GM18517 (cell line): ENCODE data around the gene DENND6B.

Experiments used
- ATAC-seq: cut with Tn5 transposase; IDR thresholded peaks from one replicate; pipeline ENCODE4 v1.9.1; 2021; ENCODE audit warnings: mild to moderate bottlenecking, moderate library complexity; ENCODE audit not compliant: unreplicated experiment

The DENND6B gene

GRCh38 chr22:50316114-50317065 is 10.4 kb downstream of the DENND6B start:
- no peak for ATAC-seq

DNA sequence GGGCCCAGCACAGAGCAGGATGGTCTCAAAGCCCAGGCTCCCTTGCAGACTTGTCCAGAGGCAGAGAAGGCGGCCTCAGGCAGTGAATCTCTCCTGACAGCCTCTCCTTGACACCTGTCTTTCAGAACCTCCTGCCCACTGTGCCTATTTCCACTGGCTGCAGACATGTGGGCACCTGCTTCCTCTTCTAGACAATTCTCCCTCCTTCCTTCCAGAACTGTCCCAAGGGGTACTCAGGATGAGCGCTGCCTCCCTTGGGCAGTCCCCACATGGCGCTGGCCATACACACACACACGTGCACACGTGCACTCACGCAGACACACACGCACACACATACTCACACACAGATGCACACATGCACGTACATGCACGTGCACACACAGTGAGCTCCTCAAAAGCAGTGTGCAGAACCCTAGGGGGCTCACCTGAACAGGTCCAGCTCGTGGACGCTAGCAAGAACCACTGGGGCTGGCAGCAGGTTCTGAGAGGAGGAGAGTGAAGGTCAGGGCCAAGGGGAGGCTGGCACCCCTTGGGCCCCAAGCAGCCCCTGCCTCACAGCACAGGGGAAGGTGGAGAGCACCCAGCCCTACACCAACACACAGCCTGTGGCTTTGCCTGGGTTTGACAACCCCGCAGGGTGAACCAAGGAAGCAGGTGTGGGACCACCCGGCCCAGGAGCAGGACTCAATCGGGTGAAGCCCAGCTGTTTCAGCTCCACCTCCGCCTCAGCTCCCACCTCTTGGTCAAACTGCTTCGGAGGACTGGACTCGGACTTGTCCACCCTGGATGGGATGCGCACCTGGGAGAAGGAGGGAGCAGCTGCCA is 11.3 kb downstream of the DENND6B start:
- no peak for ATAC-seq

DNA sequence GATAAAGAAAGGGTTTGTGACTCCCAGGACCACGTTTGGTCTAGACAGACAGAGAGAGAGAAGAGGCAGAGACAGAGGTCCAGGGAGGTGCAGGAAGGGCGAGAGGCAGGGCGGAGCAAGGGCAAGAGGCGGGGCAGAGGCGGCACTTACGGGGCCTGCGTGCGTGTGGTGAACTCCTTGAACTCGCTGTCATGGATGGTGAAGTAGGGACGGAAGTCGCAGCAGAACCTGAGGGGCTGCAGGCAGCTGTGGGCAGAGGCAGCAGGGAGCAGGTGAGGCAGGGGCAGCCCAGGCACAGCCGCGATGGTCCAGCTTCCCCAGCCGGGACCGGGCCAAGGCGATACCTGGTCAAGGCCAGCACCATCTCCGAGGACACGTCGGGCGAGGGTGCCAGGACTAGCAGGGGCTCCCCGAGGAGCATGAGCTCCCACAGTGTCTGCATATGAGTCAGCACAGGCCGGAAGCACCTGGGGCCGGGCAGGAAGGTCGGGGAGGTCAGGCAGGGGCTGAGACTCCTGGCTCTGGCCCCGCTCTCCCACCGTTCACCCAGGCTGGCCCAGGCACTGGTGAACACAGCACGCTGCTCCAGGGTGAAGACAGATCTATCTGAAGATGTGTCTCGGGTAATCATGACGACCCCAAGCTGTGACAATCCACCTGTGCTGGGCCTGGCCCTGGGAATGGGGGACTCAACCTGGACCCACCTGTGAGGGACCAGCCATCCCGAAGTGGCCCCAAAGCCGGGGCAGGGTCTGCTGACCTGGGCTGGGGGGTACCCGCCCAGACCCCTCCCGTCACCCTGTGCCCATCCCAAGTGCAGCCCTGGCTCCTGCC is 12.1 kb downstream of the DENND6B start:
- ATAC-seq, result peak; percentile 72

DNA sequence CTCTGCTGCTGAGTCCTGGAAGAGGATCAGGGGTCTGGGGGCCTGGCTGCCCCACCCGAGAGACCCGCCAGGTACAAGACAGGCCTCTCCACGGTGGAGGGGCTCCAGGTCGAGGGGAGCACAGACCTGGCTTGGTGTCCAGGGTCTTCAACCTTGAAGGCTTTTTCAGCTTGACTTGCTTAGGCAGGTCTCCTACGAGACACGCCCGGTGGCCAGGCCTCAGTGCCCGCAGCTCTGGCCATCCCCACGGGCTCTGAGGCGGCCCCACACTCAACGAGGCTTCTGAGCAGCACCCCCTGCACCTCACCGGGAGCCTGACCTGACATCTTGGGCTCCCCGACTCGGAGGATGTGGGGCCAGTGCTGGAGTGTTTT is 12.7 kb downstream of the DENND6B start:
- ATAC-seq, result no peak

GRCh38 chr22:50313600-50313999 is 13.2 kb downstream of the DENND6B start:
- ATAC-seq, result no peak

GRCh38 chr22:50313021-50313420 is 13.8 kb downstream of the DENND6B start:
- ATAC-seq, result no peak

DNA sequence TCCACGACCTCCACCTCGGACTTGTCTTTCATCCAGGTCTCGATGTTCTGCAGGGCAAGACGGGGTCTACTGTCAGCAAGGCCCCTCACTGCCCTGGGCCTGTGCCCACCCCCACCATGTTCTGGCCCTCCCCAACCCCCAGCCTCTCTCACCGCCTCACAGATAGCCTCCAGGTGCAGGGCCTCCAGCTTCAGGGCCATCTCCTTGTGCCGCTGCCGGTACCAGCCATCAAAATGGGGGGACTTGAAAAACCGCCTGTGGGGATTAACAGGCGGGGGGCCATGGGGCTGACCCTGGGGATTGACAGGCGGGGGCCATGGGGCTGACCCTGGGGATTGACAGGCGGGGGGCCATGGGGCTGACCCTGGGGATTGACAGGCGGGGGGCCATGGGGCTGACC is 14.4 kb downstream of the DENND6B start:
- ATAC-seq, result no peak

- ATAC-seq, result no peak
Measured at GRCh38 chr22:50311606-50312351, 15.0 kb downstream of the DENND6B start.

DNA sequence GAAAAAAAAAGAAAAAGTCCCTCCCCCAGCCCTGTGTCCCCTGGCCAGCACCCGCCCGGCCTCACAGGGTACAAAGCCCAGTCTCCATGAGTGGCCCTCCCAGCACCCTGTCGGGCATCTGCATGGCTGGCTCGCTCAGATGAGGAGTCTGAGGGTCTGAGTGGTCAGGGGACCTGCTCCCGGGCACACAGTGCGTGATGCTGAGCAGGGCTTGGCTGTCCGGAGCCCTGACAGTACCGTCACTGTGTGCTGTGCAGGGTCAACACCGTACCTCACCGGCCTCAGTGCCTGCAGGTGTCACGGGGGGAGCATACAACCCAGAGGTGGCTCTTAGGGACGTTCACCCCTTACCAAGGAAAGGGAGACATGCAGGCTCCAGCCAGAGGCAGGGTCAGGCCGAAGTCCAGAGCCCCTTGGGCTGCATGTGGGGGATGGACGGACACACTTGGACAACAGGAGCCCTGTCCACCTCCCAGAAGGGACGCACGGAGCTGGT is 15.8 kb downstream of the DENND6B start:
- ATAC-seq, result no peak

DNA sequence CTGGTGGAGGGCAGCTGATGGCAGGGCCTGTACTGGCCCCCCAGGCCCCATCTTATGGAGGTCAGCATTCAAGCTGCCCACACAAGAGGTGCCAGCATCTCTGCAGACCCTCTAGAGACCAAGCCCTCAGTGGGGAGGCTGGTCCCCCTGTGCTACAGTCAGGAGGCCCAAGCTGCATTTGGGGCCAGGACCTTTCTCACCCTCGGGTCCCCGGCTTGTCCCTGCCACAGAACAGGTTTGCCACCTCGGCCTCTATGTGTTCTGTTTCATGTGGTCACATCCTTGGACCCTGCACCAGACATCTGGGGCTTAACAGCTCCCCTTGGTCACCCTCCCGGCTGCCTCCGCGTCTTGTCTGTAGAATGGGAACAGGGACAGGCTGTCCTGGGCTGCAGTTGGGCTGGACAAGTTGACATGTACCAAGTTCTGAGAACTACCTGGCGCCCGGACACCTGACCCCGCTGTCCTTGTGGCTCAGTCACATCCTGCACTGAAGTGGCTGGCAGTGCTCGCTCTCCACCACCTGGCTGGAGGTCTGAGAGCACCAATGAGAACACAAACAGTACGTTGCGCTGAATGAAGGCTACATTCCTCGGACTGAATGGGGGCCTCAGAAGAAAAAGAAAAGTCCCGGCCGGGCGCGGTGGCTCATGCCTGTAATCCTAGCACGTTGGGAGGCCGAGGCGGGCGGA is 16.6 kb downstream of the DENND6B start:
- no peak for ATAC-seq

GRCh38 chr22:50309601-50309991 is 17.2 kb downstream of the DENND6B start:
- ATAC-seq, result no peak

- ATAC-seq, result no peak
Measured at GRCh38 chr22:50308986-50309600, 17.7 kb downstream of the DENND6B start.

- ATAC-seq, result no peak
Measured at GRCh38 chr22:50308597-50308935, 18.2 kb downstream of the DENND6B start.

- no peak for ATAC-seq
Measured at GRCh38 chr22:50307890-50308596, 18.8 kb downstream of the DENND6B start.

DNA sequence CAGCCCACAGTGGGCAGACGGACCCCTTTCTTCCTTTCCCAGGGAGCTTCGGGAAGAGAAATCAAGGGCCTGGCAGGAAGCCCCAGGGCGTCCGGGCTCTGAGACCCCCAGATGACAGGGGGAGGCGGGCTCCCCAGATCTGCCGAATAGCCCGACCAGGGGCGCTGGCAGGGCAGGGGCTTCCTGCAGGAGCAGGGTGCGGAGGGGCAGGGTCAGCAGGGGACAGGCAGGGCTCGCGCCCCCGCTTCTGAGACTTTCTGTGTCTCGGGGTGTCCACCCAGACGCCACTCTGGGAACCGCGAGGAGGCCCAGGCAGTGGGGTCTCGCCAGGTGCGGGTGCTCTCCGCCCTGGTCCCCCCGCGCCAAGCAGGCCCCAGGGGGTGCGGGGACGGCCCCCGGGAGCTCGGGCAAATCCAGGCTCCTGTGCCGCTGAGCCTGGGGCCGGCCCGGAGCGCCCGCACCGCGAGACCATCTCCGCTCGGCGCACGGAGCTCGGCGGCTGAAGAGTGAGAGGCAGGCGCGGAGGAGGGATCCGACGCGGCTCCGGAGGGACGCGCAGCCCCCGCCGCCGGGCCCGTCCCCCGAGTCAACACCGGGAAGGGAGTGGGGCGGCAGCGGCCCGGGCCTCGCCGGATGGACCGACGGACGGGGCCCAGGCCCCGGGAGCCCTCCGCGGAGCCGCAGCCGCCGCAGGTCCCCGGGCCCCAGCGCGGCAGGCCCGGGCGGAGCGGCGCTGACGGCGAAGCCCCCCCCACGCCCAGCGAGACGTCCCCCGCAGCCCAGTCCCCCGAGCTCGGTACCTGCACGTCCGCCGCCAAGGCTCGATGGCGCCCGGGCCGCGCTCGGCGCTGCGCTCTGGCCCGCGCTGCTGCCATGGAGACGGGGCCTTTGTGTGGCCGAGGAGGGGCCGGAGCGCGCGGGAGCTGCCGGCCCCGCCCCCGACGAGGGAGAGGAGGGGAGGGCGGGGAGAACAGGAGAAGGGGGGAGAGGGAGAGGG is 19.8 kb downstream of the DENND6B start, which contains the start of gene PLXNB2:
Gene PLXNB2 (minus strand): TSS at position 894 of the 997 bp plus-strand sequence. CDS start 17,062 bp downstream, outside the sequence.
- ATAC-seq, result no peak

DNA sequence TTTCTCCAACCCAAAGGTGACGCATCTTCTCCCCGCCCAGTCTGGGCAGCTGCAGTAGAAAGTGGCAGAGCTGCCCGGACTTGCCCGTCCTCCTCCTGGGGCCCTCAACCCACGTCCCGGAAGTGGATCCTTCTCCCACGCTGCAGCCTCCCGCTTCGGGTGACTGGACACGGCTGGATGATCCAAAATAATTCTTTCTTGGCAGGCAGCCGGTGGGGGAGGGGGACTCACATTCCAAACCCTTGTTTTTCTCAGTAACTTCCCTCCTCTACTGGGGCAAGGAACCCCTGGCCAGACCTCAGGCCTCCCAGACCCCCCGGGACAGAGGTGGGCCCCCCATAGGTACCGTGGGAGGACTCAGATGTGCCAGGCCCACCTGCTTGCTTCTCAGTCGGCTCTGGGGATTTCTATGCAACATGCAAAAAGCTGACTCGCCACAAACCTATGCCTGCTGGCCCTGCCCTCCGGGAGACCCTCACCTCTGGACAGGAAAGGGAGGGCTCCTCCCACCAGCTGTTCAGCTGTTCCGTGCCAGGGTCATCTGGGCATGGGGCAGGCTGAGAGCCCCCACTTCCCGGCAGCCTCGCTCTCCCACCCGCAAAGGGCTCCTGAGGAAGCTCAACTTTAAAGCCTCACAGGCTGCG is 20.8 kb downstream of the DENND6B start:
- ATAC-seq, result no peak
